ENCODE measurements around the gene ATP6V1A.

GRCh38 chr3:113730550-113730949, 16.3 kb upstream of the ATP6V1A start:
- TF ChIP-seq CTCF (IDR thresholded peaks at IDR 0.05) (no peak), POLR2AphosphoS5 (IDR thresholded peaks at IDR 0.05; ENCODE audit: low read depth, low read length) (no peak), SIN3A (IDR thresholded peaks at IDR 0.05; ENCODE audit: borderline replicate concordance, insufficient read depth, low read depth, low read length) (no peak), REST (IDR thresholded peaks at IDR 0.05; ENCODE audit: insufficient read depth in 1 of 2, low read depth in 2 of 2, low read length in 1 of 2) (no peak), TCF7L2 (IDR thresholded peaks at IDR 0.05; ENCODE audit: low read depth, low read length) (no peak)
